Measurements from ENCODE around the gene FYN.

Gene FYN

GRCh38 chr6:111884068-111884467, 10.8 kb upstream of the FYN start:
- no peak for FAIRE-seq

GRCh38 chr6:111880181-111880888, 7.1 kb upstream of the FYN start:
- FAIRE-seq: no peak
- no peak for DNase-seq (ENCODE audit: low spot score)

More at GRCh38 chr6:111884068-111884467, 10.8 kb upstream of the FYN start:
- DNase-seq (ENCODE audit: low spot score): no peak

- DNase-seq (ENCODE audit: low spot score) (no peak), FAIRE-seq (no peak)
These were observed 2.5 kb upstream of the FYN start for GRCh38 chr6:111875741-111876140.

GRCh38 chr6:111874025-111874415, 768 bp upstream of the FYN start:
- FAIRE-seq (no peak), DNase-seq (ENCODE audit: low spot score) (no peak)

- FAIRE-seq (no peak), DNase-seq (ENCODE audit: low spot score) (peak; percentile 26)
These were observed 663 bp downstream of the FYN start for GRCh38 chr6:111872401-111873177.

- DNase-seq (ENCODE audit: low spot score) (peak; percentile 23), FAIRE-seq (no peak)
These were observed 1.4 kb downstream of the FYN start for GRCh38 chr6:111871725-111872400.

- no peak for DNase-seq (ENCODE audit: low spot score)
- no peak for FAIRE-seq
These were observed 2.0 kb downstream of the FYN start for GRCh38 chr6:111871207-111871606.

- no peak for DNase-seq (ENCODE audit: low spot score)
- FAIRE-seq: no peak
These were observed 2.5 kb downstream of the FYN start for GRCh38 chr6:111870742-111871064.

GRCh38 chr6:111870051-111870741, 3.1 kb downstream of the FYN start:
- no peak for FAIRE-seq
- no peak for DNase-seq (ENCODE audit: low spot score)

GRCh38 chr6:111866857-111867256, 6.4 kb downstream of the FYN start:
- FAIRE-seq (no peak), DNase-seq (ENCODE audit: low spot score) (no peak)

- FAIRE-seq (no peak), DNase-seq (ENCODE audit: low spot score) (no peak)
These were observed 7.2 kb downstream of the FYN start for GRCh38 chr6:111865909-111866546.

- FAIRE-seq (no peak), DNase-seq (ENCODE audit: low spot score) (no peak)
These were observed 8.1 kb downstream of the FYN start for GRCh38 chr6:111865049-111865585.

- DNase-seq (ENCODE audit: low spot score): no peak
- FAIRE-seq: no peak
These were observed 8.9 kb downstream of the FYN start for GRCh38 chr6:111864138-111865048.

GRCh38 chr6:111862741-111863140, 10.5 kb downstream of the FYN start:
- no peak for FAIRE-seq

GRCh38 chr6:111862314-111862713, 10.9 kb downstream of the FYN start:
- FAIRE-seq (no peak), DNase-seq (ENCODE audit: low spot score) (no peak)

More at GRCh38 chr6:111862741-111863140, 10.5 kb downstream of the FYN start:
- no peak for DNase-seq (ENCODE audit: low spot score)

GRCh38 chr6:111861431-111861885, 11.8 kb downstream of the FYN start:
- DNase-seq (ENCODE audit: low spot score) (no peak), FAIRE-seq (no peak)

- DNase-seq (ENCODE audit: low spot score) (no peak), FAIRE-seq (no peak)
These were observed 14.9 kb downstream of the FYN start for GRCh38 chr6:111858347-111858746.

GRCh38 chr6:111857674-111858337, 15.4 kb downstream of the FYN start:
- no peak for DNase-seq (ENCODE audit: low spot score)

GRCh38 chr6:111855753-111856152, 17.5 kb downstream of the FYN start:
- no peak for FAIRE-seq
- DNase-seq (ENCODE audit: low spot score): no peak

More at GRCh38 chr6:111857674-111858337, 15.4 kb downstream of the FYN start:
- FAIRE-seq: no peak

Data from urothelium cell line (cell line).